Caki2 (cell line): ENCODE data around the gene TMEM132D. TPM values are rescaled to one million over a fixed set of nuclear protein-coding genes. Genes with fewer than 3 reads are reported as not detected.
A peak's percentile ranks its signal among the peaks of the same experiment; 100 is the strongest.
"Not testable (repeated sequence)": the region's sequence is repeated elsewhere in the genome, so short reads cannot be mapped to it uniquely, and the experiment has no call there.

ENCODE experiments used
- DNase-seq: peaks from one replicate; pipeline ENCODE4 v3.0.0-alpha.2; 2015; ENCODE audit warnings: low read depth
- in situ Hi-C: cut with HindIII; loops from 2 replicates; pipeline ENCODE4 v1.10.0; 2016; ENCODE audit warnings: low sequenced_read_pairs, low pct_unique_long_range_greater_than_20kb, mixed read lengths
- total RNA-seq: library from RNA; depleted of rRNA; stranded (reverse); fragments of >200 nt; shearing (Covaris generic); gene quantifications from 2 replicates; pipeline ENCODE4 v1.2.3, GENCODE V29; 2014; ENCODE audit warnings: low replicate concordance

The TMEM132D gene
- total RNA-seq, 1 experiment from 2014 or later: not detected

- in situ Hi-C loops: no loop called here
- no peak for DNase-seq
These were observed 318.5 kb downstream of the TMEM132D start for GRCh38 chr12:129585296-129585695.

GRCh38 chr12:129579879-129580278 lies 323.9 kb downstream of the TMEM132D start:
- DNase-seq: no peak

GRCh38 chr12:129571901-129572494 lies 331.8 kb downstream of the TMEM132D start:
- in situ Hi-C loops: no loop called here
- DNase-seq: no peak

More at GRCh38 chr12:129579879-129580278, 323.9 kb downstream of the TMEM132D start:
- in situ Hi-C loops: no loop called here

- peak; percentile 20 for DNase-seq
- in situ Hi-C loops: no loop called here
These were observed 332.9 kb downstream of the TMEM132D start for GRCh38 chr12:129570796-129571400.

GRCh38 chr12:129566800-129567199 lies 337.0 kb downstream of the TMEM132D start:
- in situ Hi-C loops: no loop called here
- DNase-seq: no peak

GRCh38 chr12:129564768-129565167 lies 339.1 kb downstream of the TMEM132D start:
- in situ Hi-C loops: no loop called here

GRCh38 chr12:129563266-129563665 lies 340.6 kb downstream of the TMEM132D start:
- in situ Hi-C loops: no loop called here
- no peak for DNase-seq

More at GRCh38 chr12:129564768-129565167, 339.1 kb downstream of the TMEM132D start:
- no peak for DNase-seq

GRCh38 chr12:129561304-129561703 lies 342.5 kb downstream of the TMEM132D start:
- in situ Hi-C loops: no loop called here
- DNase-seq: no peak

GRCh38 chr12:129559776-129560175 lies 344.0 kb downstream of the TMEM132D start:
- in situ Hi-C loops: no loop called here
- no peak for DNase-seq

GRCh38 chr12:129558036-129558435 lies 345.8 kb downstream of the TMEM132D start:
- in situ Hi-C loops: no loop called here

GRCh38 chr12:129556082-129556481 lies 347.7 kb downstream of the TMEM132D start:
- DNase-seq: no peak
- in situ Hi-C loops: no loop called here

More at GRCh38 chr12:129558036-129558435, 345.8 kb downstream of the TMEM132D start:
- no peak for DNase-seq

GRCh38 chr12:129552996-129553750 lies 350.7 kb downstream of the TMEM132D start:
- DNase-seq: no peak
- in situ Hi-C loops: no loop called here

- in situ Hi-C loops: no loop called here
- DNase-seq: no peak
These were observed 352.4 kb downstream of the TMEM132D start for GRCh38 chr12:129551441-129551840.

GRCh38 chr12:129550353-129550752 lies 353.5 kb downstream of the TMEM132D start:
- in situ Hi-C loops: no loop called here

GRCh38 chr12:129549656-129550055 lies 354.2 kb downstream of the TMEM132D start:
- in situ Hi-C loops: no loop called here
- no peak for DNase-seq

More at GRCh38 chr12:129550353-129550752, 353.5 kb downstream of the TMEM132D start:
- DNase-seq: no peak

GRCh38 chr12:129549020-129549419 lies 354.8 kb downstream of the TMEM132D start:
- DNase-seq, in situ Hi-C loops: not testable (repeated sequence)

GRCh38 chr12:129544716-129545115 lies 359.1 kb downstream of the TMEM132D start:
- no peak for DNase-seq
- in situ Hi-C loops: no loop called here

GRCh38 chr12:129540954-129541353 lies 362.9 kb downstream of the TMEM132D start:
- in situ Hi-C loops: no loop called here
- DNase-seq: no peak

GRCh38 chr12:129540249-129540648 lies 363.6 kb downstream of the TMEM132D start:
- in situ Hi-C loops: no loop called here
- no peak for DNase-seq
